HFF-Myc (cell line): ENCODE measurements around the gene CDKL1.

Experiments used
- DNase-seq: peaks from one replicate; pipeline ENCODE4 v3.0.0-alpha.2; 2011; ENCODE audit warnings: low read depth; ENCODE audit errors: extremely low read depth
- H3K4me3 ChIP-seq: replicated peaks from 2 replicates; pipeline ENCODE4 v1.5.1; 2011; ENCODE audit warnings: low read depth, mild to moderate bottlenecking, control low read depth, low read length
- CTCF ChIP-seq: IDR thresholded peaks from 2 replicates; pipeline ENCODE4 v1.5.1; 2012; ENCODE audit warnings: mild to moderate bottlenecking, low read depth, low read length, control low read depth; ENCODE audit errors: missing control alignments

Gene CDKL1

GRCh38 chr14:50312734-50313054 is 84.0 kb downstream of the CDKL1 start:
- TF ChIP-seq CTCF, result no peak
- no peak for DNase-seq
- peak overlapping the region; percentile 90 for H3K4me3 ChIP-seq

GRCh38 chr14:50311972-50312733 is 84.5 kb downstream of the CDKL1 start, which contains the start of the genes DMAC2L and L2HGDH:
TSS of gene DMAC2L (plus strand) at chr14:50312324. CDS start at chr14:50321488, 9,164 bp downstream.
TSS of gene L2HGDH (minus strand) at chr14:50312229. CDS start at chr14:50312150, 79 bp downstream.
- peak; percentile 59 for DNase-seq
- TF ChIP-seq CTCF, result no peak
- peak within 1 kb of the TSS; percentile 90 for H3K4me3 ChIP-seq

GRCh38 chr14:50311337-50311971 is 85.2 kb downstream of the CDKL1 start:
- peak overlapping the region; percentile 90 for H3K4me3 ChIP-seq
- DNase-seq, result no peak
- peak; percentile 32 for TF ChIP-seq CTCF

- no peak for DNase-seq
- no peak overlapping the region for H3K4me3 ChIP-seq
- TF ChIP-seq CTCF, result no peak
Observed at GRCh38 chr14:50310445-50310844, 86.2 kb downstream of the CDKL1 start.

GRCh38 chr14:50308363-50308915 is 88.2 kb downstream of the CDKL1 start:
- TF ChIP-seq CTCF, result no peak
- DNase-seq, result no peak
- no peak overlapping the region for H3K4me3 ChIP-seq

- H3K4me3 ChIP-seq, result no peak overlapping the region
- no peak for TF ChIP-seq CTCF
- DNase-seq, result no peak
Observed at GRCh38 chr14:50303744-50304471, 92.8 kb downstream of the CDKL1 start.
